K562 (cell line): Measurements from ENCODE around the gene MBNL2. TPM values are rescaled to one million over a fixed set of nuclear protein-coding genes. Genes with fewer than 3 reads are reported as not detected.

Experiments
- BACH1 ChIP-seq: fragments of 200-800 bp; sonication (Bioruptor generic); IDR thresholded peaks from 2 replicates; pipeline ENCODE4 v1.6.1; 2016; ENCODE audit warnings: missing genetic modification characterization, missing compliant biosample characterization
- CTBP1 ChIP-seq: fragments of 450-650 bp; IDR thresholded peaks from 2 replicates; pipeline ENCODE4 v1.6.1; 2016; ENCODE audit warnings: borderline replicate concordance
- ESRRA ChIP-seq: fragments of 450-650 bp; IDR thresholded peaks from 2 replicates; pipeline ENCODE4 v1.6.1; 2014; ENCODE audit warnings: low read depth, mild to moderate bottlenecking, moderate library complexity, borderline replicate concordance
- FOSL1 ChIP-seq: fragments of 200-800 bp; sonication (Bioruptor generic); conservative IDR thresholded peaks from 2 replicates; pipeline ENCODE4 v1.6.1; 2016; ENCODE audit warnings: missing genetic modification characterization, missing compliant biosample characterization
- FOXJ2 ChIP-seq: fragments of 200-800 bp; sonication (Bioruptor generic); IDR thresholded peaks from 2 replicates; pipeline ENCODE4 v1.6.1; 2016; ENCODE audit warnings: missing genetic modification characterization, missing compliant biosample characterization
- HMG20A ChIP-seq: fragments of 450-650 bp; formaldehyde crosslinking; conservative IDR thresholded peaks from 2 replicates; pipeline ENCODE4 v1.4.0; 2020; ENCODE audit warnings: mild to moderate bottlenecking, mixed read lengths
- JUND ChIP-seq, 2 experiments: IDR thresholded peaks; 2 replicates in 1 of 2; 3 replicates in 1 of 2; pipeline ENCODE4 v1.6.1; 2011; ENCODE audit warnings: borderline replicate concordance in 2 of 2, low read depth in 2 of 2, low read length in 2 of 2, improper control_type of control experiment in 1 of 2, missing biosample characterization in 1 of 2, missing genetic modification characterization in 1 of 2, missing genetic modification reagents in 1 of 2
- MBD2 ChIP-seq: sonication (generic); IDR thresholded peaks from 2 replicates; pipeline ENCODE4 v1.6.1; 2016; ENCODE audit warnings: low read depth, borderline replicate concordance
- NFIC ChIP-seq: fragments of 450-650 bp; IDR thresholded peaks from 2 replicates; pipeline ENCODE4 v1.6.1; 2017; ENCODE audit warnings: mild to moderate bottlenecking, inconsistent platforms
- NR2C2 ChIP-seq, 2 experiments: fragments of 200-800 bp in 1 of 2; sonication (Bioruptor generic) in 1 of 2; sonication (generic) in 1 of 2; formaldehyde crosslinking in 1 of 2; IDR thresholded peaks; 2 replicates each; pipeline versions ENCODE4 v1.6.1 to v1.8.0; 2016 to 2022; ENCODE audit warnings: mild to moderate bottlenecking in 1 of 2, missing compliant biosample characterization in 1 of 2, missing genetic modification characterization in 1 of 2, missing genetic modification reagents in 1 of 2
- PML ChIP-seq: IDR thresholded peaks from 2 replicates; pipeline ENCODE4 v1.6.1; 2012; ENCODE audit warnings: low read length, inconsistent platforms
- RNF2 ChIP-seq: sonication (generic); IDR thresholded peaks from 2 replicates; pipeline ENCODE4 v1.6.1; 2016
- SOX6 ChIP-seq: fragments of 450-650 bp; IDR thresholded peaks from 2 replicates; pipeline ENCODE4 v1.6.1; 2014; ENCODE audit warnings: mild to moderate bottlenecking
- STAT5A ChIP-seq: IDR thresholded peaks from 2 replicates; pipeline ENCODE4 v1.6.1; 2012; ENCODE audit warnings: low read length, inconsistent platforms, borderline replicate concordance
- TEAD1 ChIP-seq, 2 experiments: fragments of 450-650 bp in 1 of 2; sonication (generic) in 1 of 2; formaldehyde crosslinking; IDR thresholded peaks; 2 replicates each; pipeline versions ENCODE4 v1.4.0 to v1.8.0; 2020 to 2022; ENCODE audit warnings: mild to moderate bottlenecking in 2 of 2, missing genetic modification reagents in 1 of 2
- TEAD4 ChIP-seq, 2 experiments: sonication (generic) in 1 of 2; formaldehyde crosslinking in 1 of 2; IDR thresholded peaks; 2 replicates each; pipeline versions ENCODE4 v1.6.1 to v1.8.0; 2012 to 2022; ENCODE audit warnings: borderline replicate concordance in 1 of 2, inconsistent platforms in 1 of 2, low read length in 1 of 2, mild to moderate bottlenecking in 1 of 2, missing genetic modification reagents in 1 of 2
- TRIM24 ChIP-seq, 2 experiments: fragments of 450-650 bp; IDR thresholded peaks; 2 replicates each; pipeline ENCODE4 v1.6.1; 2016
- YBX1 ChIP-seq: fragments of 450-650 bp; IDR thresholded peaks from 2 replicates; pipeline ENCODE4 v1.7.1; 2016; ENCODE audit warnings: mild to moderate bottlenecking
- ZNF134 ChIP-seq: fragments of 250-450 bp; sonication (Bioruptor Pico); conservative IDR thresholded peaks from 2 replicates; pipeline ENCODE4 v1.4.0; 2020
- ZNF263 ChIP-seq: sonication (generic); formaldehyde crosslinking; IDR thresholded peaks from 2 replicates; pipeline ENCODE4 v1.8.0; 2022; ENCODE audit warnings: mild to moderate bottlenecking, missing genetic modification reagents, borderline replicate concordance
- polyA plus RNA-seq, 8 experiments: library from polyadenylated mRNA; depleted of rRNA in 4 of 8; stranded (reverse) in 5 of 8; unstranded in 3 of 8; fragments of >200 nt; fragmentation: Nextera tagmentation in 2 of 8; fragmentation: Illumina TruSeq in 1 of 8; extraction: Ambion mirVana in 2 of 8; extraction: Trizol in 1 of 8; gene quantifications; 2 replicates each; pipeline versions ENCODE4 v1.2.1 to v1.2.3, GENCODE V29; 2011 to 2014; ENCODE audit warnings: inconsistent platforms in 1 of 8, missing spikeins in 1 of 8
- total RNA-seq, 7 experiments: library from RNA; depleted of rRNA in 6 of 7; stranded (reverse); fragments of >200 nt in 6 of 7; fragmentation: Illumina TruSeq in 2 of 7; extraction: Trizol in 2 of 7; gene quantifications; 2 replicates each; pipeline versions ENCODE4 v1.2.1 to v1.2.3, GENCODE V29; 2011 to 2021; ENCODE audit warnings: low replicate concordance in 1 of 7
- TF ChIP-seq, protein P1 (sequence below): IDR thresholded peaks from 2 replicates; pipeline ENCODE4 v1.6.1; 2014; ENCODE audit warnings: antibody characterized with exemption
- TF ChIP-seq, protein P2 (sequence below): sonication (generic); IDR thresholded peaks from 2 replicates; pipeline ENCODE4 v1.6.1; 2016
- TF ChIP-seq, protein P3 (sequence below): fragments of 150-350 bp; conservative IDR thresholded peaks from 2 replicates; pipeline ENCODE4 v1.6.1; 2014; ENCODE audit warnings: low read length

Gene MBNL2
- total and polyA plus RNA-seq, 9 of the 15 experiments (the other 6 are each of a cell fraction or from before 2014, with no cell fraction given): 7.0 to 24.8 (median 13.8) TPM

DNA sequence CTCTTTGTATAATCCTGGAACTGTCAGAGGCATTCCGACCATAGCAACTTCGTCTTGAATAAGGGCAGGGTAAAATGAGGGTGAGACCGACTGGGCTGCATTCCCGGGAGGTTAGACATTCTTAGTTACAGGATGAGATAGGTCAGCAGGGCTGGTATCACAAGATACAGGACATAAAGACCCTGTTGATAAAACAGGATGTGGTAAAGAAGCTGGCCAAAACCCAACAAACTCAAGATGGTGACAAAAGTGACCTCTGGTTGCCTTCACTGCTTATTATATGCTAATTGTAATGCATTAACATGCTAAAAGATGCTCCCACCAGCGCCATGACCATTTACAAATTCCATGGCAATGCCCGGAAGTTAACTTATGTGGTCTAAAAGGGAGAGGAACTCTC is 27.7 kb upstream of the MBNL2 start (continued):
- TF ChIP-seq NFIC (peak; percentile 87), FOXJ2 (tag) (no peak), TEAD4 (IDR thresholded peaks at IDR 0.05; ENCODE audit: low read length) (peak; percentile 88), TEAD4 (CRISPR knock-in tag; IDR thresholded peaks at IDR 0.05; ENCODE audit: borderline replicate concordance) (no peak), MBD2 (0 out of 2 replicates have a peak, but pooled peaks have one; percentile 46), FOSL1 (tag) (peak; percentile 67), BACH1 (tag) (no peak), STAT5A (peak; percentile 45; the same call in 1 of the 2 replicates), ZNF134 (no peak), CTBP1 (peak; percentile 41; the same call in 1 of the 2 replicates), YBX1 (no peak), JUND (IDR thresholded peaks at IDR 0.05; ENCODE audit: borderline replicate concordance, low read depth, low read length) (peak; percentile 53; the same call in 1 of the 2 replicates), JUND (tag; IDR thresholded peaks at IDR 0.05; ENCODE audit: borderline replicate concordance, low read depth, low read length) (peak; percentile 51; the same call in 1 of the 3 replicates), TRIM24 (IDR thresholded peaks at IDR 0.05) (peak in 1 of 2 experiments; percentile 59; a peak in 2 of 4 replicates), HMG20A (no peak), PML (peak; percentile 33; the same call in 1 of the 2 replicates), ESRRA (peak; percentile 70; the same call in 1 of the 2 replicates), TEAD1 (CRISPR knock-in tag; IDR thresholded peaks at IDR 0.05) (peak; percentile 17 to 68; a peak in 3 of 4 replicates), RNF2 (0 out of 2 replicates have a peak, but pooled peaks have one; percentile 23), ZNF263 (CRISPR knock-in tag) (no peak), NR2C2 (CRISPR knock-in tag; IDR thresholded peaks at IDR 0.05) (no peak), NR2C2 (tag; IDR thresholded peaks at IDR 0.05) (0 out of 2 replicates have a peak, but pooled peaks have one; percentile 19), SOX6 (peak; percentile 59)
- TF ChIP-seq, protein P1, sequence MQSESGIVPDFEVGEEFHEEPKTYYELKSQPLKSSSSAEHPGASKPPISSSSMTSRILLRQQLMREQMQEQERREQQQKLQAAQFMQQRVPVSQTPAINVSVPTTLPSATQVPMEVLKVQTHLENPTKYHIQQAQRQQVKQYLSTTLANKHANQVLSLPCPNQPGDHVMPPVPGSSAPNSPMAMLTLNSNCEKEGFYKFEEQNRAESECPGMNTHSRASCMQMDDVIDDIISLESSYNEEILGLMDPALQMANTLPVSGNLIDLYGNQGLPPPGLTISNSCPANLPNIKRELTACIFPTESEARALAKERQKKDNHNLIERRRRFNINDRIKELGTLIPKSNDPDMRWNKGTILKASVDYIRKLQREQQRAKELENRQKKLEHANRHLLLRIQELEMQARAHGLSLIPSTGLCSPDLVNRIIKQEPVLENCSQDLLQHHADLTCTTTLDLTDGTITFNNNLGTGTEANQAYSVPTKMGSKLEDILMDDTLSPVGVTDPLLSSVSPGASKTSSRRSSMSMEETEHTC: 0 out of 2 replicates have a peak, but pooled peaks have one; percentile 24
- TF ChIP-seq, protein P2, sequence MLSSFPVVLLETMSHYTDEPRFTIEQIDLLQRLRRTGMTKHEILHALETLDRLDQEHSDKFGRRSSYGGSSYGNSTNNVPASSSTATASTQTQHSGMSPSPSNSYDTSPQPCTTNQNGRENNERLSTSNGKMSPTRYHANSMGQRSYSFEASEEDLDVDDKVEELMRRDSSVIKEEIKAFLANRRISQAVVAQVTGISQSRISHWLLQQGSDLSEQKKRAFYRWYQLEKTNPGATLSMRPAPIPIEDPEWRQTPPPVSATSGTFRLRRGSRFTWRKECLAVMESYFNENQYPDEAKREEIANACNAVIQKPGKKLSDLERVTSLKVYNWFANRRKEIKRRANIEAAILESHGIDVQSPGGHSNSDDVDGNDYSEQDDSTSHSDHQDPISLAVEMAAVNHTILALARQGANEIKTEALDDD: peak; percentile 71
- TF ChIP-seq, protein P3, sequence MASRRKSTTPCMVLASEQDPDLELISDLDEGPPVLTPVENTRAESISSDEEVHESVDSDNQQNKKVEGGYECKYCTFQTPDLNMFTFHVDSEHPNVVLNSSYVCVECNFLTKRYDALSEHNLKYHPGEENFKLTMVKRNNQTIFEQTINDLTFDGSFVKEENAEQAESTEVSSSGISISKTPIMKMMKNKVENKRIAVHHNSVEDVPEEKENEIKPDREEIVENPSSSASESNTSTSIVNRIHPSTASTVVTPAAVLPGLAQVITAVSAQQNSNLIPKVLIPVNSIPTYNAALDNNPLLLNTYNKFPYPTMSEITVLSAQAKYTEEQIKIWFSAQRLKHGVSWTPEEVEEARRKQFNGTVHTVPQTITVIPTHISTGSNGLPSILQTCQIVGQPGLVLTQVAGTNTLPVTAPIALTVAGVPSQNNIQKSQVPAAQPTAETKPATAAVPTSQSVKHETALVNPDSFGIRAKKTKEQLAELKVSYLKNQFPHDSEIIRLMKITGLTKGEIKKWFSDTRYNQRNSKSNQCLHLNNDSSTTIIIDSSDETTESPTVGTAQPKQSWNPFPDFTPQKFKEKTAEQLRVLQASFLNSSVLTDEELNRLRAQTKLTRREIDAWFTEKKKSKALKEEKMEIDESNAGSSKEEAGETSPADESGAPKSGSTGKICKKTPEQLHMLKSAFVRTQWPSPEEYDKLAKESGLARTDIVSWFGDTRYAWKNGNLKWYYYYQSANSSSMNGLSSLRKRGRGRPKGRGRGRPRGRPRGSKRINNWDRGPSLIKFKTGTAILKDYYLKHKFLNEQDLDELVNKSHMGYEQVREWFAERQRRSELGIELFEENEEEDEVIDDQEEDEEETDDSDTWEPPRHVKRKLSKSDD: no peak
